A172 (cell line): Measurements from ENCODE around the gene EXOC1. TPM values are rescaled to one million over a fixed set of nuclear protein-coding genes. Genes with fewer than 3 reads are reported as not detected.

ENCODE experiments used
- DNase-seq: peaks from one replicate; pipeline ENCODE4 v3.0.0-alpha.2; 2015; ENCODE audit warnings: low spot score
- total RNA-seq: library from RNA; depleted of rRNA; stranded (reverse); fragments of >200 nt; shearing (Covaris generic); gene quantifications from 2 replicates; pipeline ENCODE4 v1.2.3, GENCODE V29; 2014; rRNA removed

EXOC1 gene
- total RNA-seq, 1 experiment from 2014 or later, result 55.6 TPM

GRCh38 chr4:55949482-55949802, 96.0 kb downstream of the EXOC1 start:
- peak; percentile 10 for DNase-seq

- no peak for DNase-seq
Measured at GRCh38 chr4:55951191-55951922, 97.9 kb downstream of the EXOC1 start.

Other genes with a start within 250 kb of the EXOC1 start
- 38.9 and 55.0 TPM in 2 replicates for gene NMU, start 217.3 kb upstream of the EXOC1 start, total RNA-seq
- gene EXOC1L, start 33.9 kb upstream of the EXOC1 start, total RNA-seq, result not detected in 2 replicates
- gene CEP135, start 95.3 kb downstream of the EXOC1 start, total RNA-seq, result 11.7 and 17.9 TPM in 2 replicates